PC-9 (cell line): Measurements from ENCODE around the gene TFIP11. TPM values are rescaled to one million over a fixed set of nuclear protein-coding genes. Genes with fewer than 3 reads are reported as not detected.

Source experiments
- BruUV-seq: library from RNA; stranded (reverse); fragments of 400-500 nt; replicated peaks from 2 replicates; lab custom pipeline; 2021; lab: Mats Ljungman, UMichigan
- CTCF ChIA-PET: fragments of 300-600 bp; sonication (Branson Sonifier 250); formaldehyde crosslinking; loops from one replicate; lab custom pipeline; 2022; ENCODE audit warnings: antibody characterized with exemption; lab: Charles Lee
- POLR2A ChIA-PET: fragments of 300-600 bp; sonication (Branson Sonifier 250); formaldehyde crosslinking; loops from one replicate; lab custom pipeline; 2022; ENCODE audit warnings: antibody characterized with exemption; ENCODE audit not compliant: unreplicated experiment; lab: Charles Lee
- DNase-seq, 2 experiments: peaks; one replicate each; pipeline versions ENCODE4 v3.0.0 to v3.0.0-alpha.2; 2015 to 2022; ENCODE audit warnings: mixed read lengths in 1 of 2
- H2AFZ ChIP-seq: fragments of 200-600 bp; sonication (generic); 2 replicates; pipeline ENCODE4 v1.8.1; 2017; ENCODE audit warnings: antibody characterized with exemption
- H3F3A ChIP-seq: fragments of 200-600 bp; sonication (generic); 2 replicates; pipeline ENCODE4 v1.8.1; 2017; ENCODE audit warnings: antibody characterized with exemption, mild to moderate bottlenecking, low read depth; ENCODE audit not compliant: insufficient read depth
- H3K27ac ChIP-seq: fragments of 200-600 bp; sonication (generic); 2 replicates; pipeline ENCODE4 v1.6.1; 2016; ENCODE audit warnings: mixed run types
- H3K27me3 ChIP-seq: fragments of 200-600 bp; sonication (generic); 2 replicates; pipeline ENCODE4 v1.6.1; 2016; ENCODE audit warnings: low read depth, mixed run types; ENCODE audit not compliant: insufficient read depth
- H3K36me3 ChIP-seq: fragments of 200-600 bp; sonication (generic); 2 replicates; pipeline ENCODE4 v1.6.1; 2016; ENCODE audit warnings: low read depth, mixed run types
- H3K4me1 ChIP-seq: fragments of 200-600 bp; sonication (generic); replicated peaks from 2 replicates; pipeline ENCODE4 v1.6.1; 2016; ENCODE audit warnings: mixed run types; ENCODE audit not compliant: insufficient read depth
- H3K4me2 ChIP-seq: fragments of 200-600 bp; sonication (generic); 2 replicates; pipeline ENCODE4 v1.6.1; 2017; ENCODE audit warnings: mixed run types
- H3K4me3 ChIP-seq: fragments of 200-600 bp; sonication (generic); 2 replicates; pipeline ENCODE4 v1.6.1; 2016; ENCODE audit warnings: mixed run types
- H3K79me2 ChIP-seq: fragments of 200-600 bp; sonication (generic); 2 replicates; pipeline ENCODE4 v1.6.1; 2017; ENCODE audit warnings: low read depth, mixed run types
- H3K9me2 ChIP-seq: fragments of 200-600 bp; sonication (generic); 2 replicates; pipeline ENCODE4 v1.8.1; 2017; ENCODE audit warnings: mild to moderate bottlenecking; ENCODE audit not compliant: insufficient read depth
- H3K9me3 ChIP-seq: fragments of 200-600 bp; sonication (generic); 2 replicates; pipeline ENCODE4 v1.8.1; 2016; ENCODE audit warnings: low read depth; ENCODE audit not compliant: insufficient read depth
- H4K20me1 ChIP-seq: fragments of 200-600 bp; sonication (generic); 2 replicates; pipeline ENCODE4 v1.8.1; 2017; ENCODE audit not compliant: insufficient read depth
- EZH2 ChIP-seq: fragments of 200-600 bp; sonication (generic); IDR thresholded peaks from 2 replicates; pipeline ENCODE4 v1.8.0; 2017; ENCODE audit warnings: antibody characterized with exemption, low read depth
- intact Hi-C: fragments of 100-400 bp; cut with micrococcal nuclease; formaldehyde crosslinking; loops from one replicate; pipeline ENCODE4 v1.10.0; 2022; ENCODE audit not compliant: unreplicated experiment
- total RNA-seq: library from RNA; stranded (reverse); gene quantifications from 2 replicates; pipeline ENCODE4 v1.2.3, GENCODE V29; 2021
- TF ChIP-seq, protein P1 (sequence below): fragments of 200-600 bp; sonication (generic); conservative IDR thresholded peaks from 2 replicates; pipeline ENCODE4 v1.6.1; 2017; ENCODE audit warnings: mixed run types, antibody characterized with exemption, mild to moderate bottlenecking, moderate library complexity

The TFIP11 gene
- total RNA-seq, 1 experiment from 2014 or later, result 17.3 TPM

DNA sequence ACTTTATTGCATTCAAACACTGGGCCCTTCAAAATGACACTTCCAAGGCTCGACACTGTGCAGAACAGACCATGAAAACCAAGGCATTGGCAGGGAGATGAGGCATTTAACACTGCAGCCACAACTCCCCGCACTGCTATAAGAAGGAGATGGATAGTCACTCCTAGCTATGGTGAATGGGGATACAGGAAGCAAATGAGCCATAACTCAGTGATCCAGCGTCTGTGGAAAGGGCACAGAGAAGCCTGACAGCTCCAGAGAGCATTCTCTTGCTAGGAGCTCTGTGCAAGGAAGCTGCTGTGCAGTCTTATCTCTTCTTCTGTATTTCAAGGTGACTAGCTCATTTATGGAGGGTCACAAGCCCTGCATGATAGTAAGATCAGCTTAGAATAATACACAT lies 49.6 kb downstream of the TFIP11 start:
- no peak for DNase-seq
- intact Hi-C loops, result no loop called here
- BruUV-seq, result no TSS peak
- Histone ChIP-seq H3K36me3 (peaks cover 6% of the 10 kb centered on the region), H3K4me3 (no peak overlapping the region), H3K9me3 (no peaks in the 10 kb centered on the region), H3K27ac (no peak overlapping the region), H4K20me1 (peaks cover 22% of the 10 kb centered on the region), H3K27me3 (no peaks in the 10 kb centered on the region), H3K4me2 (no peak overlapping the region), H3K79me2 (no peaks in the 10 kb centered on the region), H3F3A (no peaks in the 10 kb centered on the region), H3K4me1 (no peaks in the 10 kb centered on the region), H3K9me2 (no peaks in the 10 kb centered on the region), H2AFZ (no peak overlapping the region)
- TF ChIP-seq EZH2, result no peak
- TF ChIP-seq, protein P1, sequence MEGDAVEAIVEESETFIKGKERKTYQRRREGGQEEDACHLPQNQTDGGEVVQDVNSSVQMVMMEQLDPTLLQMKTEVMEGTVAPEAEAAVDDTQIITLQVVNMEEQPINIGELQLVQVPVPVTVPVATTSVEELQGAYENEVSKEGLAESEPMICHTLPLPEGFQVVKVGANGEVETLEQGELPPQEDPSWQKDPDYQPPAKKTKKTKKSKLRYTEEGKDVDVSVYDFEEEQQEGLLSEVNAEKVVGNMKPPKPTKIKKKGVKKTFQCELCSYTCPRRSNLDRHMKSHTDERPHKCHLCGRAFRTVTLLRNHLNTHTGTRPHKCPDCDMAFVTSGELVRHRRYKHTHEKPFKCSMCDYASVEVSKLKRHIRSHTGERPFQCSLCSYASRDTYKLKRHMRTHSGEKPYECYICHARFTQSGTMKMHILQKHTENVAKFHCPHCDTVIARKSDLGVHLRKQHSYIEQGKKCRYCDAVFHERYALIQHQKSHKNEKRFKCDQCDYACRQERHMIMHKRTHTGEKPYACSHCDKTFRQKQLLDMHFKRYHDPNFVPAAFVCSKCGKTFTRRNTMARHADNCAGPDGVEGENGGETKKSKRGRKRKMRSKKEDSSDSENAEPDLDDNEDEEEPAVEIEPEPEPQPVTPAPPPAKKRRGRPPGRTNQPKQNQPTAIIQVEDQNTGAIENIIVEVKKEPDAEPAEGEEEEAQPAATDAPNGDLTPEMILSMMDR, result no peak
- CTCF ChIA-PET, result no interaction called here
- POLR2A ChIA-PET, result no interaction called here

DNA sequence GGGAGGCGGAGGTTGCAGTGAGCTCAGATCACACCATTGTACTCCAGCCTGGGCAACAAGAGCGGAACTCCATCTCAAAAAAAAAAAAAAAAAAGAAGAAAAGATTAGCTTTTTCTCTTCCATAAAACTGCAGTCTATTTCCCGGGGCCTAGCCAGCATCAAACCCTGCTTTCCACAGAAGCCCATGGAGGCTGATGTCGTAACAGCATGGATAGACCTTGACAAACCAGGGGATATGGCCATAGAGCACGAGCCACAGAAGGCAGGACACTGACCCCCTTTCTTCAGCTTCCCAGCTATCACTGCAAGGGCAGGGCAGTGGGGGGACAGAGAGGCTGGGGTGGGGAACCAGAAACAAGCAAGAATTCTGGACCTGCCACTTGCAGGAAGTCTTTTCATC lies 50.2 kb downstream of the TFIP11 start:
- ChIA-PET POLR2A (no interaction called here), CTCF (interaction anchor here (1.0 kb wide), 1 partner anchor 97 kb away, joined by 3 read pairs; no protein-coding TSS in a partner anchor)
- Histone ChIP-seq H4K20me1 (peaks cover 22% of the 10 kb centered on the region), H3K4me3 (no peak overlapping the region), H3K9me2 (no peaks in the 10 kb centered on the region), H3F3A (no peaks in the 10 kb centered on the region), H3K4me2 (no peak overlapping the region), H3K79me2 (no peaks in the 10 kb centered on the region), H2AFZ (no peak overlapping the region), H3K27me3 (no peaks in the 10 kb centered on the region), H3K27ac (no peak overlapping the region), H3K9me3 (no peaks in the 10 kb centered on the region), H3K4me1 (no peaks in the 10 kb centered on the region), H3K36me3 (peaks cover 4% of the 10 kb centered on the region)
- BruUV-seq, result no TSS peak
- intact Hi-C loops, result no loop called here
- no peak for DNase-seq
- no peak for TF ChIP-seq EZH2
- TF ChIP-seq, protein P1, result no peak

DNA sequence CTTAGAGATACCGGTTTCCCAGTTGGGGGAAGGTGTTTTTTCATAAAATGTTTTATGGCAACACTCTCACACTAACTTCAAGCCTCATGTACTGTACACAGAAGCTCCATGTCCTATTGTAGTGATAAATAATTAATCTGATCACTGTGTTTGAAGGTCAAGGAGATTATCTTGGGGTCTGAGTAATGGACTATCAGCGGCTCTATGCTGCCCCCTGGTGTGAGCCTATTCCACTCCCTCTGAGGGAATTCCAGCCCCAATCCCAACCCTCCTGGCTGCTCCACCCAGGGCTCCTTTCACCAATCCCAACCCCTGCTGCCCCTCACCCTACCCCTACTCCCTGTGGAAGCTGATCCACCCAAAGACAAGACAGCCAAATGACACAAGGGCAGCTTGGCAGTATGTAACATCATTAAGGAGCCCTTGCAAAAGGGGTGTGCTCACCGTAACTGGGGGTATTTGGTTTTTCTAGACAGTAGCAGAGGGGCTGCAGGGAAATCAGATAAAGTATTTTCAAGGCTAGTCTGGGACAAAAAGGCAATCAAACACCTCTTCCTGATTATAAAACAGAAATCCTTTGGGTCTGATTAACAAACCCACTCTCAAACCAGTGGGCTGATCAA lies 51.0 kb downstream of the TFIP11 start:
- DNase-seq, result peak in 1 of 2 experiments; percentile 16
- no peak overlapping the region for H3K27ac ChIP-seq
- peaks cover 22% of the 10 kb centered on the region for H4K20me1 ChIP-seq
- no peak for TF ChIP-seq EZH2
- TF ChIP-seq, protein P1, result peak; percentile 86
- H3K4me1 ChIP-seq, result no peaks in the 10 kb centered on the region
- no peaks in the 10 kb centered on the region for H3K9me2 ChIP-seq
- no TSS peak for BruUV-seq
- CTCF ChIA-PET, result interaction anchor here (0.6 to 1.0 kb wide), 3 partner anchors 97 to 1476 kb away, joined by 3 to 5 read pairs (median 3); no protein-coding TSS in a partner anchor
- no peaks in the 10 kb centered on the region for H3K9me3 ChIP-seq
- no peaks in the 10 kb centered on the region for H3F3A ChIP-seq
- H3K79me2 ChIP-seq, result no peaks in the 10 kb centered on the region
- intact Hi-C loops, result loop anchor here (1.0 kb wide), 2 partner anchors 63 to 97 kb away; no protein-coding TSS in a partner anchor
- no peaks in the 10 kb centered on the region; the same call in none of the 2 replicates for H3K36me3 ChIP-seq
- H3K27me3 ChIP-seq, result no peaks in the 10 kb centered on the region
- H3K4me2 ChIP-seq, result no peak overlapping the region
- H2AFZ ChIP-seq, result no peak overlapping the region
- POLR2A ChIA-PET, result no interaction called here
- no peak overlapping the region for H3K4me3 ChIP-seq
